GM12864 (cell line): ENCODE results near the gene IPO5.

Source experiments
- DNase-seq: peaks from one replicate; pipeline ENCODE4 v3.0.0-alpha.2; 2011; ENCODE audit warnings: low read depth
- H3K4me3 ChIP-seq: 2 replicates; pipeline ENCODE4 v1.5.1; 2011; ENCODE audit warnings: mild to moderate bottlenecking, low read depth, low read length, control low read depth
- TF ChIP-seq, protein P1 (sequence below): IDR thresholded peaks from 2 replicates; pipeline ENCODE4 v1.5.1; 2011; ENCODE audit warnings: low read depth, mild to moderate bottlenecking, moderate library complexity, low read length, control low read depth, inconsistent platforms; ENCODE audit errors: missing control alignments

IPO5 gene

DNA sequence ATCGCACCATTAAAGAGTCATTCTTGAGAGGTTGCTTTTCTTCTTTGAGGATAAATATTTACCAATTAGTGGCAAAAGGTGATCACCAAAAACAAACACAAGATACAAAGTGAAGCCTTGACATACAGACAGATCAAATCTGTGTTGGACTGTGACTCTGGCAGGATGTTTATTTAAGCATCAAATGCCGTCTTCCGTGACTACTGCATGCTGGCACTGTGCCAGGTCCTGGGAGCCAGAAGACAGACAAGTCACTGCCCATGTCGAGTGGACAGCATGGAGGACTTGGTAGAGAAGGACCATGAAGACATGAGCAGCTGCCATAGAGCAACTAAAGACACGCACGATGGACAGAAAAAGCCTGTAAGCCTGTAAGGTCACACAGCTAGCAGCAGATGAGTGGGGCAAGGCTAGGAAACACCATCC, 96.6 kb downstream of the IPO5 start:
- TF ChIP-seq, protein P1, sequence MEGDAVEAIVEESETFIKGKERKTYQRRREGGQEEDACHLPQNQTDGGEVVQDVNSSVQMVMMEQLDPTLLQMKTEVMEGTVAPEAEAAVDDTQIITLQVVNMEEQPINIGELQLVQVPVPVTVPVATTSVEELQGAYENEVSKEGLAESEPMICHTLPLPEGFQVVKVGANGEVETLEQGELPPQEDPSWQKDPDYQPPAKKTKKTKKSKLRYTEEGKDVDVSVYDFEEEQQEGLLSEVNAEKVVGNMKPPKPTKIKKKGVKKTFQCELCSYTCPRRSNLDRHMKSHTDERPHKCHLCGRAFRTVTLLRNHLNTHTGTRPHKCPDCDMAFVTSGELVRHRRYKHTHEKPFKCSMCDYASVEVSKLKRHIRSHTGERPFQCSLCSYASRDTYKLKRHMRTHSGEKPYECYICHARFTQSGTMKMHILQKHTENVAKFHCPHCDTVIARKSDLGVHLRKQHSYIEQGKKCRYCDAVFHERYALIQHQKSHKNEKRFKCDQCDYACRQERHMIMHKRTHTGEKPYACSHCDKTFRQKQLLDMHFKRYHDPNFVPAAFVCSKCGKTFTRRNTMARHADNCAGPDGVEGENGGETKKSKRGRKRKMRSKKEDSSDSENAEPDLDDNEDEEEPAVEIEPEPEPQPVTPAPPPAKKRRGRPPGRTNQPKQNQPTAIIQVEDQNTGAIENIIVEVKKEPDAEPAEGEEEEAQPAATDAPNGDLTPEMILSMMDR = no peak
- DNase-seq = no peak
- no peak overlapping the region for H3K4me3 ChIP-seq

DNA sequence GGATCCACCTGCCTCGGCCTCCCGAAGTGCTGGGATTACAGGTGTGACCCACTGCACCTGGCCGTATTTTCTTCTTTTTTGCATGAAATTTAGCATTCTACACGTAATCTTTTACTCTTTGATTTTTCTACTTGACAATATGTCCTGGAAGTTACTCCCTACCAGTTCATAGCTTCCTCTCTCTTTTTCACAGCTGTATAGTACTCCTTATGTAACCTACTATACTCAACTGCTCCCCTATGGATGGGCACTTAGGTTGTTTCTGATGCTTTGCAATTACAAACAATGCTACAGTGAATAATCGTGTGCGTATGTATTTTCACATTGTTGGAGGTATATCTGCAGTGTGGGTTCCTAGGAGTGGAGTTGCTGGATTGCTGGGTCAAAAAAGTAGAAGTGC, 98.9 kb downstream of the IPO5 start:
- TF ChIP-seq, protein P1 = no peak
- no peak for DNase-seq
- no peak overlapping the region for H3K4me3 ChIP-seq

DNA sequence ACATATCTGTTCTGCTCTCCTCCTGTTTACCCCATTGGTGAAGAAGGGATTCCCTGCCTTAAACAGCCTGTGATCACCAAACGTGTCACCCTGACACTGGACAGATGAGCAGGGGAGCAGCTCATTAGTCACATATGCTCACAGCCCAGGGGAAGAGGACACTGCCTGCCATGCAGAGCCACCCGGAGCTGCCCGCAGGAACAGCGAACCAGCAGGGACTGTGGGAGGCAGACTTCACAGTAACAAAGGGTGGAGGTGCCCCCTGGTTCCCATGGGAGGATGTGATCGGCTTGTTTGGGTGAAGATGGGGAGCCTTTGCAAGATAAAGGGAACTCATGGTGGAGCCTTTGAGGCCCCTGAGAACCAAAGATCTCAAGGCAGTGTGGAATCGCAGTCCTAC, 100.8 kb downstream of the IPO5 start:
- TF ChIP-seq, protein P1 = no peak
- H3K4me3 ChIP-seq = no peak overlapping the region
- no peak for DNase-seq

DNA sequence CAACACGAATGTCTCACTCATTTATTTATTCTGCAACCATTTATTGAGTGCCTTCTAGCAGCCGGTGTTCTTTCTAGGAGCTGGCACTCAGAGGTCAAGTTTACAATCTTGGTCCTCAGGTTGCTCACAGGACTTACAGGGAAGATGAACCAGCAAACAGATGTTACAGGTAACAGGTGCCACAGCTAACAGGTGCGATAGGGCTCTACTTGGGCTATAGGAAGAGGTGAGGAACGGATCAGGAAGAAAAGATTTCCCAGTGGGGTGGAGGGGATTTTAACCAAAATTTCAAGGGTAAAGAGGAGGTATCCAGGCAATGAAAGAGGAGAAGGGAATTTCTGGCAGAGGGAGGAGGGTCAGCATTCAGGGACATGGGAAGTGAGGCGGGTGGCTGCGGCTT, 102.1 kb downstream of the IPO5 start:
- no peak overlapping the region for H3K4me3 ChIP-seq
- no peak for DNase-seq
- TF ChIP-seq, protein P1 = no peak

DNA sequence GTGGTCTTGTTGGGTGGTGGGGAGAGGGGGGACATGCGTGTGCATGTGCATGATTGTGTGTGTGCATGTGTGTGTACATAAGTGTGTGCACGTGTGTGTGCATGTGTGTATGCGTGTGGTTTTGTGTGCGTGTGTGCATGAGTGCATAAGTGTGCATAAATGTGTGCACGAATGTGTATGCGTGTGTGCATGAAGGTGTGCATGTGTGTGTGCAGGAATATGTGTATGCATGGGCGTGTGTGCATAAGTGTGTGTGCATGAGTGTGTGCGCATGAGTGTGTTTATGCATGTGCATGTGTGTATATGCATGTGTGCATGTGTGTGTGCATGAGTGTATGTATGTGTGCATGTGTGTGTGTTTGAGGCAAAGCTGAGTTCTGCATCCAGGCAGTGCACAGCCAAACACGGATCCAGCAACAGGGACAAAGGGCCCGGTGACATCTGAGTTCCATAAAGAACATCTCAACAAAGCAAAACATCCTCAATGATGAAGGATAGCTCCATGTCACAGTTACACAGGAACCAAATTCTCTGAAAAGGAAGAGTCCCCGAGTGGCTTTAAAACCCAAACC, 103.5 kb downstream of the IPO5 start:
- no peak overlapping the region for H3K4me3 ChIP-seq
- no peak for DNase-seq
- TF ChIP-seq, protein P1 = no peak

DNA sequence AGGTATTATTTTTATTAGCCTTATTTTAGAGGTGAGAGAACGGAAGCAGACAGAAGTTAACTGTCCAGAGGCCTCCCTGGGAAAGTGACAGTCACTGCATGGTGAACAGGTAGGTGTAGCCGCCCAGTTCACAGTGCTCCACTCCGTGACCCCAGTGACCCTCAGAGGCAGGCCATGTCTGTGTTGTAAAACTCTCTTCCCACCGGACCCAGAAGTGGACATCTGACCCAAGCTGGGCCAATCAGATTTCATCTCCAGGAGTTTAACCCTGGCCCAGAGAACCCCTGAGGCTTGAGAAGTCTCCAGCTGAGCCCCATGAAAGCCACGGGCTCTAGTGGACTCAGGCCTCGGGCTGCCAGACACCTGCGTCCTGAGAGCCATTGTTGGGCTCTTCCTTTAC, 105.8 kb downstream of the IPO5 start:
- H3K4me3 ChIP-seq = no peak overlapping the region
- DNase-seq = no peak
- TF ChIP-seq, protein P1 = no peak

DNA sequence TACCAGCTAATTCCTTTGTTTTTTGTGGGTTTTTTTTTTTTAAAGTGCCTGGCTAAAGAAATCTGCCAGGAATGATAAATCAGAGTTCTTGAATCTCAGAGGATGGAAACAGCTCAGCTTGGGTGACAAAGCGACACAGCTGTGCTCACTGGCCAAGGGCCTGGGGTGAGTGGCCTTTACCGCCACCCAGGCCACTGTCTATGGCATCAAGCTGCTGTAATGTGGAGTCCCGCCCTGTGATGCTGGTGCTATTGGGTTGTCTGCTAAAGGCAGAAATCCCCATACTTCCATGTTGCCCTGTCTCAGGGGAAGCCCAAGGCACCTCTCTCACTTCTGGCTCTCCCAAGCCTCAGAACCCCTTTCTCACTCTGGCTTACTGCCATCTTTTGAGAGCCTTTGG, 106.8 kb downstream of the IPO5 start:
- TF ChIP-seq, protein P1 = no peak

More for the DNA sequence above, 106.8 kb downstream of the IPO5 start:
- no peak overlapping the region for H3K4me3 ChIP-seq
- no peak for DNase-seq
